Activated T-cell treated with anti-CD3 and anti-CD28 coated beads, Interleukin-2, amount 50 U/mL, for 4 hours (primary cell): ENCODE measurements around the gene HPS5. TPM values are rescaled to one million over a fixed set of nuclear protein-coding genes. Genes with fewer than 3 reads are reported as not detected.
A peak's percentile ranks its signal among the peaks of the same experiment; 100 is the strongest.

Source experiments
- ATAC-seq, 2 donors: fragments of 200-7000 bp; cut with Tn5 transposase; one replicate each; pipeline ENCODE4 v1.10.0; 2021
- DNase-seq: peaks from one replicate; pipeline ENCODE4 v3.0.0-alpha.2; 2020
- H3K27me3 Mint-ChIP-seq: one replicate; pipeline ENCODE4 v1.8.0; 2021; ENCODE audit warnings: low read depth, mixed read lengths
- H3K36me3 Mint-ChIP-seq: one replicate; pipeline ENCODE4 v1.8.0; 2022; ENCODE audit warnings: mixed read lengths; ENCODE audit not compliant: insufficient read depth
- H3K4me1 Mint-ChIP-seq: one replicate; pipeline ENCODE4 v1.8.0; 2021; ENCODE audit warnings: low read depth, mixed read lengths
- H3K4me3 Mint-ChIP-seq: one replicate; pipeline ENCODE4 v1.8.0; 2021; ENCODE audit warnings: mild to moderate bottlenecking, moderate library complexity, mixed read lengths
- H3K9me3 Mint-ChIP-seq: one replicate; pipeline ENCODE4 v1.8.0; 2021; ENCODE audit warnings: mixed read lengths
- total RNA-seq, 3 donors: library from RNA; stranded (reverse); gene quantifications; one replicate each; pipeline ENCODE4 v1.2.1, GENCODE V29; 2021

The HPS5 gene
- total RNA-seq, 3 donors from 2014 or later: 15.9 to 17.3 (median 16.0) TPM

GRCh38 chr11:18312663-18313420 is 9.1 kb downstream of the HPS5 start:
- Mint-ChIP-seq H3K4me3 (no peak overlapping the region), H3K4me1 (peaks cover 6% of the 10 kb centered on the region), H3K36me3 (peaks cover 30% of the 10 kb centered on the region), H3K27me3 (no peaks in the 10 kb centered on the region), H3K9me3 (no peaks in the 10 kb centered on the region)
- ATAC-seq: no peak
- no peak for DNase-seq

GRCh38 chr11:18312012-18312411 is 9.9 kb downstream of the HPS5 start:
- H3K36me3 Mint-ChIP-seq: peaks cover 31% of the 10 kb centered on the region
- DNase-seq (no peak), ATAC-seq (no peak)
- no peaks in the 10 kb centered on the region for H3K27me3 Mint-ChIP-seq
- peaks cover 4% of the 10 kb centered on the region for H3K4me1 Mint-ChIP-seq
- no peak overlapping the region for H3K4me3 Mint-ChIP-seq
- H3K9me3 Mint-ChIP-seq: no peaks in the 10 kb centered on the region

GRCh38 chr11:18310800-18311340 is 11.1 kb downstream of the HPS5 start:
- Mint-ChIP-seq H3K4me3 (no peak overlapping the region), H3K4me1 (peaks cover 4% of the 10 kb centered on the region), H3K9me3 (no peaks in the 10 kb centered on the region), H3K27me3 (no peaks in the 10 kb centered on the region), H3K36me3 (peaks cover 37% of the 10 kb centered on the region)
- DNase-seq (no peak), ATAC-seq (no peak)

GRCh38 chr11:18309691-18310090 is 12.2 kb downstream of the HPS5 start:
- DNase-seq (no peak), ATAC-seq (no peak)
- Mint-ChIP-seq H3K36me3 (peaks cover 38% of the 10 kb centered on the region), H3K27me3 (no peaks in the 10 kb centered on the region), H3K4me3 (no peak overlapping the region), H3K9me3 (no peaks in the 10 kb centered on the region), H3K4me1 (peaks cover 4% of the 10 kb centered on the region)

- Mint-ChIP-seq H3K4me1 (peaks cover 4% of the 10 kb centered on the region), H3K36me3 (peaks cover 46% of the 10 kb centered on the region), H3K27me3 (no peaks in the 10 kb centered on the region), H3K9me3 (no peaks in the 10 kb centered on the region), H3K4me3 (no peak overlapping the region)
- no peak for ATAC-seq
- DNase-seq: no peak
Measured at GRCh38 chr11:18308242-18308641, 13.7 kb downstream of the HPS5 start.

GRCh38 chr11:18307461-18308139 is 14.3 kb downstream of the HPS5 start:
- Mint-ChIP-seq H3K27me3 (no peaks in the 10 kb centered on the region), H3K4me1 (peaks cover 2% of the 10 kb centered on the region), H3K9me3 (no peaks in the 10 kb centered on the region), H3K4me3 (no peak overlapping the region), H3K36me3 (peaks cover 50% of the 10 kb centered on the region)
- ATAC-seq (no peak), DNase-seq (no peak)

GRCh38 chr11:18304745-18305144 is 17.2 kb downstream of the HPS5 start:
- H3K4me1 Mint-ChIP-seq: no peaks in the 10 kb centered on the region
- H3K4me3 Mint-ChIP-seq: no peak overlapping the region
- ATAC-seq: no peak
- H3K9me3 Mint-ChIP-seq: no peaks in the 10 kb centered on the region
- no peak for DNase-seq
- H3K27me3 Mint-ChIP-seq: no peaks in the 10 kb centered on the region
- peaks cover 45% of the 10 kb centered on the region for H3K36me3 Mint-ChIP-seq

- no peaks in the 10 kb centered on the region for H3K4me1 Mint-ChIP-seq
- DNase-seq (no peak), ATAC-seq (no peak)
- H3K27me3 Mint-ChIP-seq: no peaks in the 10 kb centered on the region
- peaks cover 59% of the 10 kb centered on the region for H3K36me3 Mint-ChIP-seq
- H3K9me3 Mint-ChIP-seq: no peaks in the 10 kb centered on the region
- no peak overlapping the region for H3K4me3 Mint-ChIP-seq
Measured at GRCh38 chr11:18299721-18300120, 22.2 kb downstream of the HPS5 start.

GRCh38 chr11:18295316-18295715 is 26.6 kb downstream of the HPS5 start:
- no peaks in the 10 kb centered on the region for H3K9me3 Mint-ChIP-seq
- DNase-seq (no peak), ATAC-seq (no peak)
- H3K27me3 Mint-ChIP-seq: no peaks in the 10 kb centered on the region
- peaks cover 60% of the 10 kb centered on the region for H3K36me3 Mint-ChIP-seq
- H3K4me1 Mint-ChIP-seq: no peaks in the 10 kb centered on the region
- no peak overlapping the region for H3K4me3 Mint-ChIP-seq

GRCh38 chr11:18294862-18295261 is 27.1 kb downstream of the HPS5 start:
- ATAC-seq: no peak
- Mint-ChIP-seq H3K4me1 (no peaks in the 10 kb centered on the region), H3K27me3 (no peaks in the 10 kb centered on the region), H3K36me3 (peaks cover 64% of the 10 kb centered on the region), H3K9me3 (no peaks in the 10 kb centered on the region), H3K4me3 (no peak overlapping the region)
- DNase-seq: no peak

- Mint-ChIP-seq H3K9me3 (no peaks in the 10 kb centered on the region), H3K36me3 (peaks cover 54% of the 10 kb centered on the region), H3K4me3 (no peak overlapping the region), H3K27me3 (no peaks in the 10 kb centered on the region), H3K4me1 (no peaks in the 10 kb centered on the region)
- ATAC-seq (no peak), DNase-seq (no peak)
Measured at GRCh38 chr11:18288911-18289310, 33.0 kb downstream of the HPS5 start.

- Mint-ChIP-seq H3K9me3 (no peaks in the 10 kb centered on the region), H3K36me3 (peaks cover 55% of the 10 kb centered on the region), H3K27me3 (no peaks in the 10 kb centered on the region), H3K4me1 (peaks cover 4% of the 10 kb centered on the region), H3K4me3 (no peak overlapping the region)
- DNase-seq (no peak), ATAC-seq (no peak)
Measured at GRCh38 chr11:18285841-18286240, 36.1 kb downstream of the HPS5 start.

- Mint-ChIP-seq H3K9me3 (no peaks in the 10 kb centered on the region), H3K4me1 (peaks cover 15% of the 10 kb centered on the region)
Measured at GRCh38 chr11:18282626-18283025, 39.3 kb downstream of the HPS5 start.

GRCh38 chr11:18280438-18281045 is 41.4 kb downstream of the HPS5 start:
- Mint-ChIP-seq H3K4me3 (peak overlapping the region; percentile 43), H3K36me3 (peaks cover 39% of the 10 kb centered on the region), H3K27me3 (no peaks in the 10 kb centered on the region), H3K4me1 (peaks cover 15% of the 10 kb centered on the region), H3K9me3 (no peaks in the 10 kb centered on the region)
- DNase-seq: no peak
- no peak for ATAC-seq

More at GRCh38 chr11:18282626-18283025, 39.3 kb downstream of the HPS5 start:
- no peak overlapping the region for H3K4me3 Mint-ChIP-seq
- H3K27me3 Mint-ChIP-seq: no peaks in the 10 kb centered on the region
- no peak for DNase-seq
- H3K36me3 Mint-ChIP-seq: peaks cover 53% of the 10 kb centered on the region
- ATAC-seq: no peak
